ENCODE data around the gene TRMT112.

- no peak for TF ChIP-seq POLR2AphosphoS5 (IDR thresholded peaks at IDR 0.05; ENCODE audit: low read depth, low read length)
- TF ChIP-seq, protein P1, sequence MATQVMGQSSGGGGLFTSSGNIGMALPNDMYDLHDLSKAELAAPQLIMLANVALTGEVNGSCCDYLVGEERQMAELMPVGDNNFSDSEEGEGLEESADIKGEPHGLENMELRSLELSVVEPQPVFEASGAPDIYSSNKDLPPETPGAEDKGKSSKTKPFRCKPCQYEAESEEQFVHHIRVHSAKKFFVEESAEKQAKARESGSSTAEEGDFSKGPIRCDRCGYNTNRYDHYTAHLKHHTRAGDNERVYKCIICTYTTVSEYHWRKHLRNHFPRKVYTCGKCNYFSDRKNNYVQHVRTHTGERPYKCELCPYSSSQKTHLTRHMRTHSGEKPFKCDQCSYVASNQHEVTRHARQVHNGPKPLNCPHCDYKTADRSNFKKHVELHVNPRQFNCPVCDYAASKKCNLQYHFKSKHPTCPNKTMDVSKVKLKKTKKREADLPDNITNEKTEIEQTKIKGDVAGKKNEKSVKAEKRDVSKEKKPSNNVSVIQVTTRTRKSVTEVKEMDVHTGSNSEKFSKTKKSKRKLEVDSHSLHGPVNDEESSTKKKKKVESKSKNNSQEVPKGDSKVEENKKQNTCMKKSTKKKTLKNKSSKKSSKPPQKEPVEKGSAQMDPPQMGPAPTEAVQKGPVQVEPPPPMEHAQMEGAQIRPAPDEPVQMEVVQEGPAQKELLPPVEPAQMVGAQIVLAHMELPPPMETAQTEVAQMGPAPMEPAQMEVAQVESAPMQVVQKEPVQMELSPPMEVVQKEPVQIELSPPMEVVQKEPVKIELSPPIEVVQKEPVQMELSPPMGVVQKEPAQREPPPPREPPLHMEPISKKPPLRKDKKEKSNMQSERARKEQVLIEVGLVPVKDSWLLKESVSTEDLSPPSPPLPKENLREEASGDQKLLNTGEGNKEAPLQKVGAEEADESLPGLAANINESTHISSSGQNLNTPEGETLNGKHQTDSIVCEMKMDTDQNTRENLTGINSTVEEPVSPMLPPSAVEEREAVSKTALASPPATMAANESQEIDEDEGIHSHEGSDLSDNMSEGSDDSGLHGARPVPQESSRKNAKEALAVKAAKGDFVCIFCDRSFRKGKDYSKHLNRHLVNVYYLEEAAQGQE (IDR thresholded peaks at IDR 0.05; ENCODE audit: insufficient read depth in 1 of 2, low read depth in 2 of 2, low read length in 2 of 2): no peak
- TF ChIP-seq TAF1 (IDR thresholded peaks at IDR 0.05; ENCODE audit: borderline replicate concordance, insufficient read depth, low read length): no peak
These were observed 17.7 kb upstream of the TRMT112 start for GRCh38 chr11:64334764-64335735.

All from PFSK-1 (cell line).